ENCODE data around the gene STARD8.

DNA sequence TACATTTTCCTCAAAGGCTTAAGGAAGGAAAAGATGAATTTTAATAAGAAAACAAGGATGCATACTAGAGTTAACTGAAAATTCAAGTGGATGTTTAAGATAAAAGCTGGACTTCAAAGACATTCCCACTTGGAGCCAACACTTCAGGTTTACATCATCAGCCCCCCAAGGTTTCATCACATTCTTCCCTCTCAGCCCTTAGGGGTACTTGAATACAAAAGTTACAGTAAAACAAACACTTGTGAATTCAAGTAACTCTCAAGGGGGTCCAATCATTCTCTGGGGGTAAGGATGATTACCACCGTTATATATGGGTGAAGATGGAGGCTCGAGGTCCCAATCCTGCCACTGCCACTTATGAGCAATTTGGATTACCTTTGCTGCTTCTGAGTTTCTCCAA is 36.1 kb downstream of the STARD8 start:
- TF ChIP-seq, protein P1, sequence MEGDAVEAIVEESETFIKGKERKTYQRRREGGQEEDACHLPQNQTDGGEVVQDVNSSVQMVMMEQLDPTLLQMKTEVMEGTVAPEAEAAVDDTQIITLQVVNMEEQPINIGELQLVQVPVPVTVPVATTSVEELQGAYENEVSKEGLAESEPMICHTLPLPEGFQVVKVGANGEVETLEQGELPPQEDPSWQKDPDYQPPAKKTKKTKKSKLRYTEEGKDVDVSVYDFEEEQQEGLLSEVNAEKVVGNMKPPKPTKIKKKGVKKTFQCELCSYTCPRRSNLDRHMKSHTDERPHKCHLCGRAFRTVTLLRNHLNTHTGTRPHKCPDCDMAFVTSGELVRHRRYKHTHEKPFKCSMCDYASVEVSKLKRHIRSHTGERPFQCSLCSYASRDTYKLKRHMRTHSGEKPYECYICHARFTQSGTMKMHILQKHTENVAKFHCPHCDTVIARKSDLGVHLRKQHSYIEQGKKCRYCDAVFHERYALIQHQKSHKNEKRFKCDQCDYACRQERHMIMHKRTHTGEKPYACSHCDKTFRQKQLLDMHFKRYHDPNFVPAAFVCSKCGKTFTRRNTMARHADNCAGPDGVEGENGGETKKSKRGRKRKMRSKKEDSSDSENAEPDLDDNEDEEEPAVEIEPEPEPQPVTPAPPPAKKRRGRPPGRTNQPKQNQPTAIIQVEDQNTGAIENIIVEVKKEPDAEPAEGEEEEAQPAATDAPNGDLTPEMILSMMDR (IDR thresholded peaks at IDR 0.05): no peak
- no peak for TF ChIP-seq POLR2A (IDR thresholded peaks at IDR 0.05)
